Ishikawa (cell line): ENCODE data around the gene SELENOP.

ENCODE experiments used
- CEBPB ChIP-seq: IDR thresholded peaks from 2 replicates; pipeline ENCODE4 v1.6.1; 2012
- CREB1 ChIP-seq: IDR thresholded peaks from 2 replicates; pipeline ENCODE4 v1.6.1; 2012; ENCODE audit warnings: low read depth
- EGR1 ChIP-seq: IDR thresholded peaks from 2 replicates; pipeline ENCODE4 v1.6.1; 2012
- EP300 ChIP-seq: IDR thresholded peaks from 2 replicates; pipeline ENCODE4 v1.6.1; 2012; ENCODE audit warnings: borderline replicate concordance
- FOXM1 ChIP-seq: IDR thresholded peaks from 2 replicates; pipeline ENCODE4 v1.6.1; 2012; ENCODE audit warnings: low read depth, borderline replicate concordance
- MAX ChIP-seq: IDR thresholded peaks from 2 replicates; pipeline ENCODE4 v1.6.1; 2012
- NFIC ChIP-seq: IDR thresholded peaks from 2 replicates; pipeline ENCODE4 v1.6.1; 2012
- RAD21 ChIP-seq: IDR thresholded peaks from 2 replicates; pipeline ENCODE4 v1.6.1; 2012; ENCODE audit warnings: low read depth
- TAF1 ChIP-seq: IDR thresholded peaks from 2 replicates; pipeline ENCODE4 v1.6.1; 2012; ENCODE audit warnings: low read depth, mild to moderate bottlenecking
- TCF12 ChIP-seq: IDR thresholded peaks from 2 replicates; pipeline ENCODE4 v1.6.1; 2012; ENCODE audit warnings: low read depth
- TEAD4 ChIP-seq: IDR thresholded peaks from 2 replicates; pipeline ENCODE4 v1.6.1; 2012
- YY1 ChIP-seq: IDR thresholded peaks from 2 replicates; pipeline ENCODE4 v1.6.1; 2012; ENCODE audit warnings: low read depth
- ZBTB7A ChIP-seq: IDR thresholded peaks from 2 replicates; pipeline ENCODE4 v1.6.1; 2012; ENCODE audit warnings: low read depth
- TF ChIP-seq, protein P1 (sequence below): IDR thresholded peaks from 2 replicates; pipeline ENCODE4 v1.6.1; 2012; ENCODE audit warnings: low read depth, mild to moderate bottlenecking
- TF ChIP-seq, protein P2 (sequence below): IDR thresholded peaks from 2 replicates; pipeline ENCODE4 v1.6.1; 2012

The SELENOP gene

GRCh38 chr5:42808888-42809611 lies 2.6 kb downstream of the SELENOP start:
- TF ChIP-seq ZBTB7A (no peak), MAX (no peak), EGR1 (no peak), EP300 (no peak), YY1 (no peak), NFIC (no peak), TCF12 (no peak), TEAD4 (no peak), CEBPB (no peak), CREB1 (no peak), RAD21 (no peak), TAF1 (no peak), FOXM1 (no peak)
- TF ChIP-seq, protein P1, sequence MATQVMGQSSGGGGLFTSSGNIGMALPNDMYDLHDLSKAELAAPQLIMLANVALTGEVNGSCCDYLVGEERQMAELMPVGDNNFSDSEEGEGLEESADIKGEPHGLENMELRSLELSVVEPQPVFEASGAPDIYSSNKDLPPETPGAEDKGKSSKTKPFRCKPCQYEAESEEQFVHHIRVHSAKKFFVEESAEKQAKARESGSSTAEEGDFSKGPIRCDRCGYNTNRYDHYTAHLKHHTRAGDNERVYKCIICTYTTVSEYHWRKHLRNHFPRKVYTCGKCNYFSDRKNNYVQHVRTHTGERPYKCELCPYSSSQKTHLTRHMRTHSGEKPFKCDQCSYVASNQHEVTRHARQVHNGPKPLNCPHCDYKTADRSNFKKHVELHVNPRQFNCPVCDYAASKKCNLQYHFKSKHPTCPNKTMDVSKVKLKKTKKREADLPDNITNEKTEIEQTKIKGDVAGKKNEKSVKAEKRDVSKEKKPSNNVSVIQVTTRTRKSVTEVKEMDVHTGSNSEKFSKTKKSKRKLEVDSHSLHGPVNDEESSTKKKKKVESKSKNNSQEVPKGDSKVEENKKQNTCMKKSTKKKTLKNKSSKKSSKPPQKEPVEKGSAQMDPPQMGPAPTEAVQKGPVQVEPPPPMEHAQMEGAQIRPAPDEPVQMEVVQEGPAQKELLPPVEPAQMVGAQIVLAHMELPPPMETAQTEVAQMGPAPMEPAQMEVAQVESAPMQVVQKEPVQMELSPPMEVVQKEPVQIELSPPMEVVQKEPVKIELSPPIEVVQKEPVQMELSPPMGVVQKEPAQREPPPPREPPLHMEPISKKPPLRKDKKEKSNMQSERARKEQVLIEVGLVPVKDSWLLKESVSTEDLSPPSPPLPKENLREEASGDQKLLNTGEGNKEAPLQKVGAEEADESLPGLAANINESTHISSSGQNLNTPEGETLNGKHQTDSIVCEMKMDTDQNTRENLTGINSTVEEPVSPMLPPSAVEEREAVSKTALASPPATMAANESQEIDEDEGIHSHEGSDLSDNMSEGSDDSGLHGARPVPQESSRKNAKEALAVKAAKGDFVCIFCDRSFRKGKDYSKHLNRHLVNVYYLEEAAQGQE, result no peak
- TF ChIP-seq, protein P2, sequence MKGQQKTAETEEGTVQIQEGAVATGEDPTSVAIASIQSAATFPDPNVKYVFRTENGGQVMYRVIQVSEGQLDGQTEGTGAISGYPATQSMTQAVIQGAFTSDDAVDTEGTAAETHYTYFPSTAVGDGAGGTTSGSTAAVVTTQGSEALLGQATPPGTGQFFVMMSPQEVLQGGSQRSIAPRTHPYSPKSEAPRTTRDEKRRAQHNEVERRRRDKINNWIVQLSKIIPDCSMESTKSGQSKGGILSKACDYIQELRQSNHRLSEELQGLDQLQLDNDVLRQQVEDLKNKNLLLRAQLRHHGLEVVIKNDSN, result no peak

GRCh38 chr5:42807722-42808447 lies 3.8 kb downstream of the SELENOP start:
- no peak for TF ChIP-seq CREB1
- no peak for TF ChIP-seq EP300
- no peak for TF ChIP-seq TEAD4
- TF ChIP-seq YY1, result no peak
- TF ChIP-seq, protein P2, result no peak
- TF ChIP-seq, protein P1, result no peak
- TF ChIP-seq EGR1, result no peak
- TF ChIP-seq FOXM1, result no peak
- no peak for TF ChIP-seq TCF12
- no peak for TF ChIP-seq NFIC
- no peak for TF ChIP-seq CEBPB
- no peak for TF ChIP-seq MAX
- TF ChIP-seq RAD21, result no peak
- TF ChIP-seq TAF1, result no peak
- no peak for TF ChIP-seq ZBTB7A

DNA sequence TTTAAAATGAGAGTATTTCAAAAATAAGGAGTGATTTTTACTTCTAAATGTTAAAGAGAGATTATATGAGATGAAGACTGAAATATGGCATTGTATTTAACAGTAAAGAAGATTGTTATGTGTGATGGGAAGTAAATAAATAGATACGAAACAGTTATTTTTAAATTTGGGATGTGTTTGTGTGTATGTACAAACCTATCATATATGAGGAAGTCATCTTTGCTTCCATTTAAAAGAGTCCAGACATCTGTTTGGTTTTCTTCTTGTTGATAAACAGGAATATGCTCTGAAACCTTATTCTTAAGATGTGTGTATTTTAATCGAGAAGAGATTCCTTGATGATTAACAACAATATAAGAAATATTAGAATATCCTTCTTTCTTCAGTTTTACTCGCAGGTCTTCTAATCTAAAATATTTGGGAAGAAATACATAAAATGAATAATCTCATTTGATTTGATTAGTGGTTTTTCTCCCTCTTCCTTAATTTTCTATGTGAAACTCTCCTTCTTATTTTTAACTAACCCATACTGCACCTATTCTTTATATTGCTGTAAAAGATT lies 4.9 kb downstream of the SELENOP start:
- TF ChIP-seq MAX (no peak), CREB1 (no peak), EGR1 (no peak), RAD21 (no peak), TEAD4 (no peak), EP300 (no peak), YY1 (no peak), TCF12 (no peak), ZBTB7A (no peak), CEBPB (no peak)
- TF ChIP-seq, protein P2, result no peak
- TF ChIP-seq, protein P1, result no peak
